HepG2 (cell line): ENCODE results near the gene DSN1. TPM values are rescaled to one million over a fixed set of nuclear protein-coding genes. Genes with fewer than 3 reads are reported as not detected.

Experiments used
- CHD4 ChIP-seq: fragments of 200-600 bp; sonication (generic); IDR thresholded peaks from 2 replicates; pipeline ENCODE4 v1.7.0; 2017; ENCODE audit warnings: mild to moderate bottlenecking, low read length, borderline replicate concordance
- E2F2 ChIP-seq: sonication (generic); formaldehyde crosslinking; IDR thresholded peaks from 2 replicates; pipeline ENCODE4 v1.4.0; 2020; ENCODE audit warnings: missing genetic modification reagents, borderline replicate concordance
- FOSL2 ChIP-seq: sonication (generic); formaldehyde crosslinking; IDR thresholded peaks from 2 replicates; pipeline ENCODE4 v1.4.0; 2020; ENCODE audit warnings: missing genetic modification reagents
- HMGXB4 ChIP-seq, 2 experiments: sonication (generic) in 1 of 2; formaldehyde crosslinking in 1 of 2; IDR thresholded peaks; 2 replicates each; pipeline versions ENCODE4 v1.4.0 to v1.6.1; 2018 to 2020; ENCODE audit warnings: missing genetic modification reagents in 2 of 2, borderline replicate concordance in 1 of 2, low read depth in 1 of 2, mild to moderate bottlenecking in 1 of 2, missing biosample characterization in 1 of 2
- KDM4B ChIP-seq: sonication (generic); formaldehyde crosslinking; IDR thresholded peaks from 2 replicates; pipeline ENCODE4 v1.4.0; 2020; ENCODE audit warnings: missing genetic modification reagents
- NCOA1 ChIP-seq: sonication (generic); formaldehyde crosslinking; IDR thresholded peaks from 2 replicates; pipeline ENCODE4 v1.9.0; 2021; ENCODE audit warnings: missing genetic modification reagents
- NFYB ChIP-seq: sonication (generic); formaldehyde crosslinking; IDR thresholded peaks from 2 replicates; pipeline ENCODE4 v1.4.0; 2020; ENCODE audit warnings: missing genetic modification reagents
- NPAS2 ChIP-seq: sonication (generic); formaldehyde crosslinking; IDR thresholded peaks from 2 replicates; pipeline ENCODE4 v1.8.0; 2022; ENCODE audit warnings: mild to moderate bottlenecking, missing genetic modification reagents, borderline replicate concordance
- SPEN ChIP-seq: sonication (generic); formaldehyde crosslinking; IDR thresholded peaks from 2 replicates; pipeline ENCODE4 v1.5.1; 2020; ENCODE audit warnings: low read depth, mild to moderate bottlenecking, missing genetic modification reagents
- YY1 ChIP-seq: IDR thresholded peaks from 2 replicates; pipeline ENCODE4 v1.6.1; 2011; ENCODE audit warnings: low read length, low read depth, moderate library complexity, mild to moderate bottlenecking; ENCODE audit not compliant: insufficient read depth, insufficient replicate concordance
- ZBTB14 ChIP-seq: sonication (generic); formaldehyde crosslinking; IDR thresholded peaks from 2 replicates; pipeline ENCODE4 v1.4.0; 2020; ENCODE audit warnings: missing genetic modification reagents
- ZKSCAN5 ChIP-seq: sonication (generic); formaldehyde crosslinking; IDR thresholded peaks from 2 replicates; pipeline ENCODE4 v1.5.1; 2020; ENCODE audit warnings: mild to moderate bottlenecking, missing genetic modification reagents
- ZNF18 ChIP-seq: sonication (generic); formaldehyde crosslinking; IDR thresholded peaks from 2 replicates; pipeline ENCODE4 v1.8.0; 2022; ENCODE audit warnings: mild to moderate bottlenecking, missing genetic modification reagents; ENCODE audit not compliant: insufficient replicate concordance
- ZNF20 ChIP-seq: sonication (generic); formaldehyde crosslinking; IDR thresholded peaks from 2 replicates; pipeline ENCODE4 v1.4.0; 2020; ENCODE audit warnings: mild to moderate bottlenecking, moderate library complexity, missing genetic modification reagents
- ZNF280B ChIP-seq: sonication (generic); formaldehyde crosslinking; IDR thresholded peaks from 2 replicates; pipeline ENCODE4 v1.5.0; 2020; ENCODE audit warnings: missing genetic modification reagents, mild to moderate bottlenecking, borderline replicate concordance
- ZNF354B ChIP-seq: sonication (generic); formaldehyde crosslinking; IDR thresholded peaks from 2 replicates; pipeline ENCODE4 v1.8.0; 2022; ENCODE audit warnings: mild to moderate bottlenecking, missing genetic modification reagents
- ZSCAN25 ChIP-seq: sonication (generic); formaldehyde crosslinking; IDR thresholded peaks from 2 replicates; pipeline ENCODE4 v1.8.0; 2022; ENCODE audit warnings: mild to moderate bottlenecking, missing genetic modification reagents
- polyA plus RNA-seq, 8 experiments: library from polyadenylated mRNA; depleted of rRNA in 3 of 8; stranded (reverse) in 7 of 8; unstranded in 1 of 8; fragments of >200 nt; fragmentation: Illumina TruSeq in 4 of 8; extraction: Trizol in 4 of 8; gene quantifications; 2 replicates each; pipeline versions ENCODE4 v1.2.1 to v1.2.3, GENCODE V29; 2011 to 2016; ENCODE audit warnings: low read depth in 4 of 8, missing spikeins in 1 of 8, mixed read lengths in 1 of 8; ENCODE audit not compliant: insufficient read depth in 1 of 8
- total RNA-seq, 5 experiments: library from RNA; depleted of rRNA; stranded (reverse); fragments of >200 nt; fragmentation: Illumina TruSeq; extraction: Trizol; gene quantifications; 2 replicates each; pipeline ENCODE4 v1.2.3, GENCODE V29; 2016; ENCODE audit warnings: low read depth in 1 of 5

Gene DSN1
- total and polyA plus RNA-seq, 2 of the 13 experiments (the other 11 are each of a cell fraction or from before 2014, with no cell fraction given): 18.7 to 53.7 TPM

- TF ChIP-seq ZNF354B (no peak), YY1 (peak; percentile 100), E2F2 (no peak), ZSCAN25 (CRISPR knock-in tag) (no peak), CHD4 (peak; percentile 59), SPEN (CRISPR knock-in tag) (peak; percentile 55; the same call in 1 of the 2 replicates), FOSL2 (CRISPR knock-in tag) (0 out of 2 replicates have a peak, but pooled peaks have one; percentile 11), NPAS2 (CRISPR knock-in tag) (no peak), ZKSCAN5 (no peak), KDM4B (CRISPR knock-in tag) (peak; percentile 61; the same call in 1 of the 2 replicates), ZBTB14 (CRISPR knock-in tag) (peak; percentile 81), HMGXB4 (CRISPR knock-in tag; IDR thresholded peaks at IDR 0.05; ENCODE audit: borderline replicate concordance in 1 of 2, low read depth in 1 of 2) (peak; percentile 9 to 79; a peak in 1 of 4 replicates), ZNF20 (CRISPR knock-in tag) (no peak), NFYB (CRISPR knock-in tag) (peak; percentile 38; the same call in 1 of the 2 replicates), ZNF280B (no peak), ZNF18 (CRISPR knock-in tag) (no peak), NCOA1 (CRISPR knock-in tag) (no peak)
Observed at GRCh38 chr20:36745927-36746659, 27.5 kb downstream of the DSN1 start, which contains the start of gene NDRG3 (continued).
